Stimulated activated effector memory CD8-positive, alpha-beta T cell treated with anti-CD3 and anti-CD28 coated beads, Interleukin-12 subunit alpha, Interleukin-12 subunit beta, amount 100 ng/mL, for 72 hours (primary cell): ENCODE measurements around the gene ADAMTSL2.

Source experiments
- ATAC-seq: fragments of 150-1000 bp; cut with Tn5 transposase; 2 replicates; pipeline ENCODE4 v1.10.0; 2021
- DNase-seq, 2 donors: peaks; one replicate each; pipeline ENCODE4 v3.0.0; 2021 to 2022; ENCODE audit warnings: low spot score in 2 of 2
- H3K27ac Mint-ChIP-seq: one replicate; pipeline ENCODE4 v1.8.0; 2022; ENCODE audit warnings: mild to moderate bottlenecking, mixed read lengths
- H3K36me3 Mint-ChIP-seq: one replicate; pipeline ENCODE4 v1.8.0; 2022; ENCODE audit warnings: mild to moderate bottlenecking, mixed read lengths
- H3K4me1 Mint-ChIP-seq: one replicate; pipeline ENCODE4 v1.8.0; 2022; ENCODE audit warnings: mixed read lengths
- H3K4me3 Mint-ChIP-seq: one replicate; pipeline ENCODE4 v1.8.0; 2022; ENCODE audit warnings: mild to moderate bottlenecking, mixed read lengths
- H3K9me3 Mint-ChIP-seq: one replicate; pipeline ENCODE4 v1.8.0; 2022; ENCODE audit warnings: mixed read lengths

Gene ADAMTSL2

GRCh38 chr9:133495327-133496293 is 38.9 kb upstream of the ADAMTSL2 start:
- Mint-ChIP-seq H3K36me3 (no peaks in the 10 kb centered on the region), H3K4me1 (no peaks in the 10 kb centered on the region), H3K9me3 (no peaks in the 10 kb centered on the region), H3K4me3 (no peak overlapping the region), H3K27ac (no peak overlapping the region)
- ATAC-seq (no peak), DNase-seq (no peak)

GRCh38 chr9:133496861-133497842 is 37.4 kb upstream of the ADAMTSL2 start:
- ATAC-seq (no peak), DNase-seq (no peak)
- Mint-ChIP-seq H3K4me3 (no peak overlapping the region), H3K27ac (no peak overlapping the region), H3K4me1 (no peaks in the 10 kb centered on the region), H3K36me3 (no peaks in the 10 kb centered on the region), H3K9me3 (peaks cover 5% of the 10 kb centered on the region)

- DNase-seq, result no peak
- no peaks in the 10 kb centered on the region for H3K4me1 Mint-ChIP-seq
Measured at GRCh38 chr9:133499132-133499891, 35.2 kb upstream of the ADAMTSL2 start.

GRCh38 chr9:133499892-133500270 is 34.6 kb upstream of the ADAMTSL2 start:
- H3K27ac Mint-ChIP-seq, result no peak overlapping the region
- peaks cover 11% of the 10 kb centered on the region for H3K9me3 Mint-ChIP-seq
- no peak overlapping the region for H3K4me3 Mint-ChIP-seq
- no peaks in the 10 kb centered on the region for H3K4me1 Mint-ChIP-seq
- H3K36me3 Mint-ChIP-seq, result no peaks in the 10 kb centered on the region
- ATAC-seq, result no peak
- DNase-seq, result no peak

More at GRCh38 chr9:133499132-133499891, 35.2 kb upstream of the ADAMTSL2 start:
- no peak for ATAC-seq
- peaks cover 11% of the 10 kb centered on the region for H3K9me3 Mint-ChIP-seq
- no peaks in the 10 kb centered on the region for H3K36me3 Mint-ChIP-seq
- H3K27ac Mint-ChIP-seq, result no peak overlapping the region
- no peak overlapping the region for H3K4me3 Mint-ChIP-seq

GRCh38 chr9:133502112-133502511 is 32.4 kb upstream of the ADAMTSL2 start:
- no peaks in the 10 kb centered on the region for H3K4me1 Mint-ChIP-seq
- H3K36me3 Mint-ChIP-seq, result no peaks in the 10 kb centered on the region
- DNase-seq (no peak), ATAC-seq (no peak)
- H3K27ac Mint-ChIP-seq, result no peak overlapping the region
- no peak overlapping the region for H3K4me3 Mint-ChIP-seq
- peaks cover 11% of the 10 kb centered on the region for H3K9me3 Mint-ChIP-seq

GRCh38 chr9:133505186-133505830 is 29.2 kb upstream of the ADAMTSL2 start:
- ATAC-seq (no peak), DNase-seq (no peak)
- Mint-ChIP-seq H3K9me3 (peaks cover 11% of the 10 kb centered on the region), H3K4me1 (peaks cover 8% of the 10 kb centered on the region), H3K4me3 (no peak overlapping the region), H3K27ac (no peak overlapping the region), H3K36me3 (no peaks in the 10 kb centered on the region)

- no peak overlapping the region for H3K4me3 Mint-ChIP-seq
- peaks cover 8% of the 10 kb centered on the region for H3K4me1 Mint-ChIP-seq
- H3K27ac Mint-ChIP-seq, result no peak overlapping the region
- no peak for DNase-seq
- ATAC-seq, result no peak
- H3K36me3 Mint-ChIP-seq, result no peaks in the 10 kb centered on the region
- H3K9me3 Mint-ChIP-seq, result peaks cover 11% of the 10 kb centered on the region
Measured at GRCh38 chr9:133505901-133506652, 28.4 kb upstream of the ADAMTSL2 start.

- Mint-ChIP-seq H3K4me3 (no peak overlapping the region), H3K27ac (no peak overlapping the region), H3K4me1 (peaks cover 8% of the 10 kb centered on the region), H3K36me3 (no peaks in the 10 kb centered on the region), H3K9me3 (peaks cover 11% of the 10 kb centered on the region)
- DNase-seq (no peak), ATAC-seq (no peak)
Measured at GRCh38 chr9:133506653-133507038, 27.9 kb upstream of the ADAMTSL2 start.

- peaks cover 8% of the 10 kb centered on the region for H3K4me1 Mint-ChIP-seq
- ATAC-seq (no peak), DNase-seq (no peak)
- H3K36me3 Mint-ChIP-seq, result no peaks in the 10 kb centered on the region
- H3K4me3 Mint-ChIP-seq, result no peak overlapping the region
- peaks cover 3% of the 10 kb centered on the region for H3K9me3 Mint-ChIP-seq
- no peak overlapping the region for H3K27ac Mint-ChIP-seq
Measured at GRCh38 chr9:133507246-133507965, 27.1 kb upstream of the ADAMTSL2 start.

- no peak overlapping the region for H3K27ac Mint-ChIP-seq
- peaks cover 8% of the 10 kb centered on the region for H3K4me1 Mint-ChIP-seq
- no peaks in the 10 kb centered on the region for H3K9me3 Mint-ChIP-seq
- no peak for ATAC-seq
- DNase-seq, result no peak
- no peaks in the 10 kb centered on the region for H3K36me3 Mint-ChIP-seq
- H3K4me3 Mint-ChIP-seq, result no peak overlapping the region
Measured at GRCh38 chr9:133508046-133508445, 26.5 kb upstream of the ADAMTSL2 start.

GRCh38 chr9:133509179-133510083 is 25.1 kb upstream of the ADAMTSL2 start:
- ATAC-seq (peak; percentile 41), DNase-seq (no peak)
- Mint-ChIP-seq H3K36me3 (no peaks in the 10 kb centered on the region), H3K9me3 (no peaks in the 10 kb centered on the region), H3K4me1 (peaks cover 8% of the 10 kb centered on the region), H3K27ac (peak overlapping the region; percentile 26), H3K4me3 (peak overlapping the region; percentile 50)

GRCh38 chr9:133510926-133511505 is 23.5 kb upstream of the ADAMTSL2 start:
- H3K27ac Mint-ChIP-seq, result no peak overlapping the region
- no peak for ATAC-seq
- no peak overlapping the region for H3K4me3 Mint-ChIP-seq
- no peak for DNase-seq
- H3K4me1 Mint-ChIP-seq, result peaks cover 8% of the 10 kb centered on the region
- H3K36me3 Mint-ChIP-seq, result no peaks in the 10 kb centered on the region
- H3K9me3 Mint-ChIP-seq, result no peaks in the 10 kb centered on the region
